ENCODE results near the gene SLC25A1.

DNA sequence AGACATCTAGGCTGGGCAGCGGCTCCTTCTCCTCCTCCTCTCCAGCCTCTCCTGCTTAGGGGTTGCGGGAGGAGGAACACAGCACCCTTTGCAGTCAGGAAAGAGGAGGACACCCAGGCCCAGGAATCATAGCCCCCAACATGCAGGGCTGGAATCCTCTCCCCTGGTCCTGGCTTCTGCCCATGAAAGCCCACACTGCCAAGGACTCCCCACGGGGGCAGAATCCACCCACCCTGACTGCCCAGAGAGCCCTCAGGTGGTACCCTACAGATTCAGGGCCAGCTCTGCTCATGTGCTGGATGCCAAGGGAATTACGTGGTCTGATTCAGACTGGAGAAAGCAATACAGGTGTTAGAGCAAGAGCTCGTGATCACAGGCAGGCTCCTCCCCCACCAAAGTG is 38.6 kb downstream of the SLC25A1 start:
- TF ChIP-seq, protein P1, sequence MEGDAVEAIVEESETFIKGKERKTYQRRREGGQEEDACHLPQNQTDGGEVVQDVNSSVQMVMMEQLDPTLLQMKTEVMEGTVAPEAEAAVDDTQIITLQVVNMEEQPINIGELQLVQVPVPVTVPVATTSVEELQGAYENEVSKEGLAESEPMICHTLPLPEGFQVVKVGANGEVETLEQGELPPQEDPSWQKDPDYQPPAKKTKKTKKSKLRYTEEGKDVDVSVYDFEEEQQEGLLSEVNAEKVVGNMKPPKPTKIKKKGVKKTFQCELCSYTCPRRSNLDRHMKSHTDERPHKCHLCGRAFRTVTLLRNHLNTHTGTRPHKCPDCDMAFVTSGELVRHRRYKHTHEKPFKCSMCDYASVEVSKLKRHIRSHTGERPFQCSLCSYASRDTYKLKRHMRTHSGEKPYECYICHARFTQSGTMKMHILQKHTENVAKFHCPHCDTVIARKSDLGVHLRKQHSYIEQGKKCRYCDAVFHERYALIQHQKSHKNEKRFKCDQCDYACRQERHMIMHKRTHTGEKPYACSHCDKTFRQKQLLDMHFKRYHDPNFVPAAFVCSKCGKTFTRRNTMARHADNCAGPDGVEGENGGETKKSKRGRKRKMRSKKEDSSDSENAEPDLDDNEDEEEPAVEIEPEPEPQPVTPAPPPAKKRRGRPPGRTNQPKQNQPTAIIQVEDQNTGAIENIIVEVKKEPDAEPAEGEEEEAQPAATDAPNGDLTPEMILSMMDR (IDR thresholded peaks at IDR 0.05) = no peak
- no peak for TF ChIP-seq POLR2A (IDR thresholded peaks at IDR 0.05)

Data from Peyer's patch (tissue), 4 donors.